NOMO-1 treated with dmso at 0.1 percent for 144 hours (cell line): ENCODE measurements around the gene ZCCHC24.
"Not testable (repeated sequence)": the region's sequence is repeated elsewhere in the genome, so short reads cannot be mapped to it uniquely, and the experiment has no call there.

ENCODE experiments used
- DNase-seq: peaks from one replicate; lab custom pipeline; 2025; ENCODE audit not compliant: unreplicated experiment; lab: John Stamatoyannopoulos, UW

Gene ZCCHC24

DNA sequence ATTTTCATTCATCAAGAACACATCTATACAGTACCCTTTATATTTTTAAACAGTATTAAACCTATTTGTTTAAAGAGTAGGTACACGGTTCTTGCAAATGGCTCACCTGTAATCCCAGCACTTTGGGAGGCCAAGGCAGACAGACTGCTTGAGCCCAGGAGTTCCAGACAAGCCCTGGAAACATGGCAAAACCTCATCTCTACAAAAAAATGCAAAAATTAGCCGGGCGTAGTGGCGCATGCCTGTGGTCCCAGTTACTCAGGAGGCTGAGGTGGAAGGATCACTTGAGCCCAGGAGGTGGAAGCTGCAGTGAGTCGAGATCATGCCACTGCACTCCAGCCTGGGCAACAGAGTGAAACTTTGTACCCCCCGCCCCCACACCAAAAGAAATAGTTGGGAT is 1.8 kb upstream of the ZCCHC24 start:
- not testable (repeated sequence) for DNase-seq

DNA sequence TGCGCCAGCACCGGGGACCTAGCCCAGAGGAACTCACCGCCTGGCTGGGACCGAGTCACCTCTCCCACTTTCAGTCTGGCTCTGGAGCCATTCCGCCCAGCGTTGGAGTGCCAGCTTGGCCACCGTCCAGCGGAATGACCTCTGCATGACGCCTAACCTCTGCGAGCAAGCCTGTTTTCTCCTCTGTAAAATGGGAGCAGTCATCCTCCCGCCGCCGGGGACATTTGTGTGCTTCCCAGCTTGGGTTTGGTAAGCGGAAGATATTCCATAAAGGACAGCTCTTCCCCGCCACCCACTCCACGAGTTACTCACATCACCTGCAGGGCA is 1.3 kb upstream of the ZCCHC24 start:
- no peak for DNase-seq

GRCh38 chr10:79445977-79446757 is 743 bp upstream of the ZCCHC24 start:
- DNase-seq, result no peak

DNA sequence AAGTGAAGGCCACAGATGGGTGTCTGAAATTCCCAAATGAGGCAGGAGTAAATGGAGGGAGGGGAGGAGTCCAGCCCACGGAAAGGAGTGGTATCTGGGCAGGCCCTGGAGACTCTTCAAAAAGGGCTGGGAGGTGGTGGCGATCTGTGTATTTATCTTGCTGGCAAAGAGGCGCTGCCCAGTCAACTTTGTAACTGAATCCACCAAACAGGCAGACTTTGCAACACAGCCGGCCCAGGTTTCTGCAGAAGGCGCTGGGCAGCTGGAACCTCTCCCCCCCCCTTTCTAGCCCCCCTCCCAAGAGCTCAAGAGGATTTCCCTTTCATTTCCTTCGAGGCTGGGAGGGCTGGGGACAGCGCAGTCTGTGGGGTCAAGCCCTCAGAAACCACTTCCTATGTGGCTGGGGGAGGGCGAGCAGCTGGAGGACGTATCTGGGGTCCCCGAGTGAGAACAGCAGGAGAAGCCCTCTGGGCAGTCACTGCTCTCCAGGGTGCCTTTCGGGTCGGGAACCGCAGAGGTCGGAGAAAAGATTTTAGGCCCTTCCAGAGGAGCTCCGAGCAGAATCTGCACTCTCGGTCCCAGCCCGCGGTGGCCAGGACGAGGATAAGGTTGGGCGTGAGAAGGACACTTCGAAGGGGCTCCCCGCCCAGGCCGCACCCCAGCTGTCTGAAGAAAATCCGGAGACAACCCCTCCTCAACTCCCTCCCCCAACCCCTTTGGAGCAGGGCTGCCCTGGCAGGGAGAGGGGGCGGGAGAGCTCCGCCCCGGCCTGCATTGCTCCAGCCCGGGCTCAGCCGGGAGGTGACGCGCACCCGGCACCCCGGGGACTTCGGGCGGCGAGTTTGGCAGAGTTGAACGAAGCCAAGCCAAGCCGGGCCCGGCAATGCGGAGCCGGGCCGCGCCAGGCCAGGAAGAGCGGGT is 965 bp downstream of the ZCCHC24 start:
- DNase-seq, result no peak

DNA sequence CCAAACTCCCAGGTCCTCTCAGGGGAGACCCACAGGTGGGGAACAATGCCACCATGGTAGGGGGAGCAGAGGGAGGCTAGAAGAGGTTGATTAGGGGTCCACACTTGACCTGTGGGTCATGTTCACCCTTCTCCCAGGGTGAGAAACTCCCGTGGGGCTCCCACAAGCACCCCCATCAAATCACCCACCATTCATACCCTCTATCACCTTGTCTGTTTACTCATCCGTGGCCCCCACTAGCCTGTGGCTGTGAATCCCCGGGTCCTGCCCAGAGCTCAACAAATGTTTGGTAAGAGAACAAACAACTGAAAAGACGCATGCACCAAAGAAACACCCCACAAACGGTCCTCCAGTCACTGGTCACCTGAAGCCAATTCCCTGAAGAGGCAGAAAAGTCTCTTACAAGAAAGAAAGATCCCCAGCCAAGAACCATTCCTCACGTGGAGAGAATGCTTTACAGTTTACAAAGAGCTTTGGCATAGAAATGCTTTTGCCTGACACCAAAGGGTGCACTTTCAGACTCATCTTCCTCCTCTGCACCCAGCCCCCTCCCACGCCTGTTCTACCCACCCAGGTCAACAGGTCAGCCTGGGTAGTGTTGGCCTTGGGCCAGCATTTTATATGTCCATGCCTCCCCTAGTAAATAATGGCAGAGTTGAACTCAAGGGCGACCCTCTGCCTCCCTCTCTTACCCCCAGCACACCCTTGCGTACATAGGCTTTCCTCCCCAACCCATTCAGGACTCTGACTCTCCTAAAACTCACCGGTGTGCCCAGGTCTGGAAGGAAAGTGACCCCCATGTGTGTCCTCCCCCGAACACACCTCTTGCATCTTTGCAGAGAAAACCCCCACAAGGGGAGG is 1.9 kb downstream of the ZCCHC24 start:
- DNase-seq, result no peak

DNA sequence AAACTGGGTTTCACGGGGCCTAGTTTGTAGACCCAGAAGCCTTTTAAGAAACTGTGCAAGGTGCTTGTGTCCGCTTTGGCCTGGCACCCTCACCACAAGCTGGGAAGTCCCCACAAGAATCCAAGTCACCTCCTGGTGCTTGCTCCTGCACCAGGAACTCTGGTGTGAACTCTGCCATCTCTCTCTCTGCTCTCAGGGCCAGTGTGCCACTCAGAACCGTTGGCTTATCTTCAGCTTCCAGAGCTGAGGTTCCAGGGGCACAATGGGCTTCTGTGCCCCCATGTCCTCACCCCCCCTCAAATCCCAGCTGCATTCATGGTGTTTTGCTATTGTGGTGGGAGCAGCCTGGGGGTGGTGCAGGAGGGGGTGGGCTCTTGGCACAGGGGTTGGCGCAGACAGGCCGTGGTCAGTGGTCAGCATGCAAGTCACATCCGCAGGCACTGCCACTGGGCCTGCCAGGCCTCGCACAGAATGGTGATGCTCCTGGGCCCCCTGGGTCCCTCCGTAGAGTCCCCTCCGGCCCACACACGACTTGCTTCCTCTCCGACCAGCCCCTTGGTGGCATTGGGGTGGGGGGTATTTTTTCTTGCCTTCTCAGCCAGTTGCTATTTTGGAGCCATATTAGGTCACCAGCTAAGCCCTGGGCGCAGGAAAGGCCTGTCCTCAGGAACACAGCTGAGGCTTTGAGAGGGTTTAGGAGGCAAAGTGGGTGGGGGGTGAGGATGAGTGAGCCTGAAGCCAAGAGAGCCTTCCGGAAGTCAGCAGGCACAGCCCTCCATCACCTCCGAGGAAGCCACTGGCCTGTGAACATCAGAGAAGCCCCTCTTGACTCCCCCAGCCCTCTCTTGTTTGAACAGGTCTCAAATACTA is 3.0 kb downstream of the ZCCHC24 start:
- no peak for DNase-seq

DNA sequence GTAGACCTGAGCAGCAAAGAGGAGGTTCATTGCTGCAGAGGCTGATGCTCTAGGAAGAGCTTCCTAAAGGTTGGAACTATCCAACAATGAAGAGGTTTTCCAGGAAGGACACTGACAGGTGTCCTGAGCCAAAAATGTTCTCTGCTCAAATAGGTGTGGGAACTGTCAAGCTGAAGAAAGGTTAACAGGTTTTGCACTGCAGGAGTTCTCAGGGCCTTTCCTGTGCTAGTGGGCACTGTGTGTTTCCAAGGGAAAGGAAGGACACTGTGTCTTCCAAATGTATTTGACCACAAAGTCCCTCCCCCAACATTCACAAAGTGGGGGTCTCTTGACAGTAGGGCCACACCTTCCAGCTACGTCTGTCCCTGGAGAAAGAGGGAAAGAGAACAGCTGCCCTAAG is 4.0 kb downstream of the ZCCHC24 start:
- DNase-seq, result no peak

DNA sequence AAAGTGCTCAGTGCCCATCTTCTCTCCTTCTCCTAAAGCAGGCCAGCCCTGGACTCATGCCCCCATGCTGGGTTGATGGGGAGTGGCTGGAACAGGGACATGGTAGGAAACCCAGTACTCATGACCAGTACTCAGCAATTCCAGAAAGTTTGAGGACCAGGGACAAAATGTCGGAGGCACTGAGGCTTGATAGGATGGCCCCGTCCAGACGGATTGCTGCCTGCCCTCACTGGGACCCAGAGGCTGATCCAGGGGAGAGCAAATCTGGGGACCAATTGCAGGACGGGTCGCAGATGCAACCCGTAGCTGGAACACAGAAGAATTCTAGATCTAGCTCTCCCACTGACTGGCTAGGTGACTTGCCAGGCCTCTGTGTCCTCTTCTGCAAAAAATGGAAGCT is 5.1 kb downstream of the ZCCHC24 start:
- DNase-seq, result no peak

DNA sequence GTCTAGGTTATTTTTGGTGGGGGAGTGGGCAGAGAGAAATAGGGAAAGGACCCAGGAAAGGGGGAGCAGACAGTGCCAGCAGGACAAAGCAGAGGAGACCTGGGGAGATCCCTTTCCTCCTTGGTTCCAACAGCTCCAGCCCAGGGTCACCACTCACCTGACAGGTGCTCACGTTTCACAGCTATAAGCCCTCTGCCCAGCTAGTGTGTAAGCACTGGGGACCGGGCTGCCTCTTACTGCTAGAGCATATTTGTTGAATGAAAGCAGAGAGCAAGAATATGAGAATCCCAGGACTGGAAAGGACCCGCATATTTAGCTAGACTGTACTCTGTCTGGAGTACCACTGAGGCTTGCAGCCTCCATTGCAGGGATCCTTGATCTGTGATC is 6.7 kb downstream of the ZCCHC24 start:
- no peak for DNase-seq

DNA sequence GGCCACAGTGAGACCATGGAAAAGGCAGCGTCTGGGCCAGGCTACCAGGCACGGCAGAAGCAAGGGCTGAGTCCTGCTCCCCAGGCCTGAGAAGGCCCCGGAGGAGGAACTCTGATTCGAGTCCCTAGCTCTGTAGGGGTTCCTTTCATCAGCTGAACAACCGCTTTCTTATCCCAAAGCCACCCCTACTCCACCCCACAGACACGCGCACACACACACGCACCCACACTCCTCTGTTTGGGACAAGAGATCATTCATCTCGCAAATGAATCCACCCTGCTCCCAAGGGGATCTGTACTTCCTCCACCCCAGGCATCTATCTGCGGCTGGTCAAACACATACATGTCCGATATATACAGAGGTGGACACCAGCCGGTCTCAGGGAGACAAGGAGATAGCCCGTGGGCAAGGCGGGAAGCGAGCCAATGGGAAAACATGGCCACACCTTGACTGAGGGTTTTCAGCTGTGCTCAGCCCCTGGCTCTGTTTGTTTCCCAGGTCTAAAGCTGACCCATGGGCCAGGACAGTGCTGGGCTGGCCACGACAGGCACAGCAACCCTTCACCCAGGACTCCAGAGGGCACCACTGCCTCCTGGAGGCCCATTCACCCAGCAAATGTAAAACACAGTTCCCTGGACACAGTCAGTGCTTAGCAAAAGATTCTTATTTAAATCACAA is 7.3 kb downstream of the ZCCHC24 start:
- DNase-seq, result no peak

GRCh38 chr10:79437111-79437814 is 8.2 kb downstream of the ZCCHC24 start:
- no peak for DNase-seq

DNA sequence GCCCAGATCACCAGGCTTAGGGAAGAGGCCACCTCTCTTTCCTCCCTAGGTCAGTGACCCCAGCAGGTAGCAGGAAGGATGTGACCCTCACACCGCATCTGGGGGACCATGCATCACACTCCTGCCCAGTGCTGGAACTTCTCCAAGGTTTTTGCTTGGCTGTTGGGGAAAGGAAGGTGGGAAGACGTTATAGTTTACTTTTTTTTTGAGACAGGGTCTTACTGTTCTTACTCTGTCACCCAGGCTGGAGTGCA is 8.6 kb downstream of the ZCCHC24 start:
- DNase-seq, result no peak

- DNase-seq, result no peak
These were observed 9.2 kb downstream of the ZCCHC24 start for GRCh38 chr10:79436066-79436849.

GRCh38 chr10:79435271-79436065 is 10.0 kb downstream of the ZCCHC24 start:
- no peak for DNase-seq

GRCh38 chr10:79434821-79435251 is 10.6 kb downstream of the ZCCHC24 start:
- no peak for DNase-seq

GRCh38 chr10:79434223-79434687 is 11.2 kb downstream of the ZCCHC24 start:
- DNase-seq, result no peak

- no peak for DNase-seq
These were observed 11.9 kb downstream of the ZCCHC24 start for GRCh38 chr10:79433324-79434222.
